Measurements from ENCODE around the gene MEIOSIN.
A peak's percentile ranks its signal among the peaks of the same experiment; 100 is the strongest.

The MEIOSIN gene

GRCh38 chr19:45765702-45766295, 32.6 kb downstream of the MEIOSIN start:
- Histone ChIP-seq H3K79me2 (ENCODE audit: insufficient read depth, low read length) (no peaks in the 10 kb centered on the region), H3K4me1 (ENCODE audit: insufficient read depth, low read length) (peaks cover 24% of the 10 kb centered on the region), H3K4me3 (ENCODE audit: low read depth in 1 of 2, low read length in 2 of 2) (no peak overlapping the region), H3K9me3 (ENCODE audit: insufficient read depth, low read length, severe bottlenecking) (no peaks in the 10 kb centered on the region), H3K9ac (ENCODE audit: low read depth, low read length) (no peak overlapping the region), H4K20me1 (ENCODE audit: insufficient read depth, low read length) (0 out of 2 replicates have a peak, but pooled peaks cover 2% of the 10 kb centered on the region), H3K27ac (ENCODE audit: low read length) (no peak overlapping the region), H3K4me2 (ENCODE audit: insufficient read depth, low read length) (no peak overlapping the region), H3K27me3 (ENCODE audit: insufficient read depth, low read length, poor library complexity) (no peaks in the 10 kb centered on the region), H3K36me3 (ENCODE audit: insufficient read depth, low read length) (no peaks in the 10 kb centered on the region), H2AFZ (ENCODE audit: low read depth, low read length) (no peak overlapping the region)
- no peak for DNase-seq
- ATAC-seq (ENCODE audit: insufficient read depth, low read depth) = no peak
- TF ChIP-seq CTCF (IDR thresholded peaks at IDR 0.05; ENCODE audit: borderline replicate concordance, extremely low read depth, low read length, poor library complexity, severe bottlenecking) (no peak), EZH2 (IDR thresholded peaks at IDR 0.05; ENCODE audit: borderline replicate concordance, low read depth, low read length, severe bottlenecking) (no peak)

GRCh38 chr19:45766296-45766868, 33.1 kb downstream of the MEIOSIN start:
- H3K27ac ChIP-seq (ENCODE audit: low read length) = no peak overlapping the region

GRCh38 chr19:45766869-45767346, 33.7 kb downstream of the MEIOSIN start:
- no peak for TF ChIP-seq EZH2 (IDR thresholded peaks at IDR 0.05; ENCODE audit: borderline replicate concordance, low read depth, low read length, severe bottlenecking)
- TF ChIP-seq CTCF (IDR thresholded peaks at IDR 0.05; ENCODE audit: borderline replicate concordance, extremely low read depth, low read length, poor library complexity, severe bottlenecking) = no peak
- Histone ChIP-seq H3K27ac (ENCODE audit: low read length) (no peak overlapping the region), H3K36me3 (ENCODE audit: insufficient read depth, low read length) (peaks cover 2% of the 10 kb centered on the region; the same call in 1 of the 2 replicates), H3K79me2 (ENCODE audit: insufficient read depth, low read length) (no peaks in the 10 kb centered on the region), H3K4me2 (ENCODE audit: insufficient read depth, low read length) (peak overlapping the region; percentile 86; the same call in 1 of the 2 replicates), H3K4me1 (ENCODE audit: insufficient read depth, low read length) (peaks cover 26% of the 10 kb centered on the region), H4K20me1 (ENCODE audit: insufficient read depth, low read length) (0 out of 2 replicates have a peak, but pooled peaks cover 2% of the 10 kb centered on the region), H3K4me3 (ENCODE audit: low read depth in 1 of 2, low read length in 2 of 2) (no peak overlapping the region), H2AFZ (ENCODE audit: low read depth, low read length) (no peak overlapping the region), H3K9ac (ENCODE audit: low read depth, low read length) (no peak overlapping the region), H3K9me3 (ENCODE audit: insufficient read depth, low read length, severe bottlenecking) (no peaks in the 10 kb centered on the region), H3K27me3 (ENCODE audit: insufficient read depth, low read length, poor library complexity) (no peaks in the 10 kb centered on the region)
- DNase-seq (no peak), ATAC-seq (ENCODE audit: insufficient read depth, low read depth) (no peak)

More at GRCh38 chr19:45766296-45766868, 33.1 kb downstream of the MEIOSIN start:
- Histone ChIP-seq H3K4me1 (ENCODE audit: insufficient read depth, low read length) (peaks cover 26% of the 10 kb centered on the region), H4K20me1 (ENCODE audit: insufficient read depth, low read length) (0 out of 2 replicates have a peak, but pooled peaks cover 2% of the 10 kb centered on the region), H3K9ac (ENCODE audit: low read depth, low read length) (no peak overlapping the region), H3K4me2 (ENCODE audit: insufficient read depth, low read length) (no peak overlapping the region), H3K36me3 (ENCODE audit: insufficient read depth, low read length) (peaks cover under 1% of the 10 kb centered on the region; the same call in 1 of the 2 replicates), H3K79me2 (ENCODE audit: insufficient read depth, low read length) (no peaks in the 10 kb centered on the region), H3K27me3 (ENCODE audit: insufficient read depth, low read length, poor library complexity) (no peaks in the 10 kb centered on the region), H3K4me3 (ENCODE audit: low read depth in 1 of 2, low read length in 2 of 2) (no peak overlapping the region), H3K9me3 (ENCODE audit: insufficient read depth, low read length, severe bottlenecking) (no peaks in the 10 kb centered on the region), H2AFZ (ENCODE audit: low read depth, low read length) (no peak overlapping the region)
- no peak for DNase-seq
- no peak for ATAC-seq (ENCODE audit: insufficient read depth, low read depth)
- TF ChIP-seq EZH2 (IDR thresholded peaks at IDR 0.05; ENCODE audit: borderline replicate concordance, low read depth, low read length, severe bottlenecking) = no peak

GRCh38 chr19:45767410-45767880, 34.2 kb downstream of the MEIOSIN start:
- H3K79me2 ChIP-seq (ENCODE audit: insufficient read depth, low read length) = no peaks in the 10 kb centered on the region
- peaks cover 26% of the 10 kb centered on the region for H3K4me1 ChIP-seq (ENCODE audit: insufficient read depth, low read length)
- peak overlapping the region; percentile 86 for H3K4me2 ChIP-seq (ENCODE audit: insufficient read depth, low read length)

More at GRCh38 chr19:45767410-45767880, 34.2 kb downstream of the MEIOSIN start:
- peaks cover 2% of the 10 kb centered on the region; the same call in 1 of the 2 replicates for H3K36me3 ChIP-seq (ENCODE audit: insufficient read depth, low read length)
- ATAC-seq (ENCODE audit: insufficient read depth, low read depth) = no peak
- H3K9me3 ChIP-seq (ENCODE audit: insufficient read depth, low read length, severe bottlenecking) = no peaks in the 10 kb centered on the region
- no peak for TF ChIP-seq CTCF (IDR thresholded peaks at IDR 0.05; ENCODE audit: borderline replicate concordance, extremely low read depth, low read length, poor library complexity, severe bottlenecking)
- TF ChIP-seq EZH2 (IDR thresholded peaks at IDR 0.05; ENCODE audit: borderline replicate concordance, low read depth, low read length, severe bottlenecking) = no peak
- H3K27me3 ChIP-seq (ENCODE audit: insufficient read depth, low read length, poor library complexity) = no peaks in the 10 kb centered on the region
- peak overlapping the region; percentile 77; the same call in 1 of the 2 replicates for H3K9ac ChIP-seq (ENCODE audit: low read depth, low read length)
- H2AFZ ChIP-seq (ENCODE audit: low read depth, low read length) = no peak overlapping the region
- no peak for DNase-seq
- H3K27ac ChIP-seq (ENCODE audit: low read length) = no peak overlapping the region
- H4K20me1 ChIP-seq (ENCODE audit: insufficient read depth, low read length) = 0 out of 2 replicates have a peak, but pooled peaks cover 2% of the 10 kb centered on the region
- H3K4me3 ChIP-seq (ENCODE audit: low read depth in 1 of 2, low read length in 2 of 2) = no peak overlapping the region; a peak in 1 of 4 replicates
